Measurements from ENCODE around the gene URB1.

DNA sequence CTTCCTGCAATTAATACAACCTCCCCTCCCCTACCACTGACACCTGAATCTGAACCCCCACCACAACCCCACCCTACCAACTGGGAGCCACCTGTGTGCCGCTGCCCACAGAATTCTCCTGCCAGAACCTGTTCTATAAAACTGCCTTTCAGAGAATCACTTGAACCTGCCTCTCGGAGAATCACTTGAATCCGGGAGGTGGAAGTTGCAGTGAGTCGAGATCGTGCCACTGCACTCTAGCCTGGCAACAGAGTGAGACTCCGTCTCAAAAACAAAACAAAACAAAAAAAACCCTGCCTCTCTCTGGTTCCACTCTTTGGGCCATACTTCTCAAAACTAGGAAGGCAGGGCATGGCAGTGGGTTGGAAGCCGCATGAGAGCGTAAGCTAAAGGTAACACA, 5.7 kb downstream of the URB1 start:
- TF ChIP-seq, protein P1, sequence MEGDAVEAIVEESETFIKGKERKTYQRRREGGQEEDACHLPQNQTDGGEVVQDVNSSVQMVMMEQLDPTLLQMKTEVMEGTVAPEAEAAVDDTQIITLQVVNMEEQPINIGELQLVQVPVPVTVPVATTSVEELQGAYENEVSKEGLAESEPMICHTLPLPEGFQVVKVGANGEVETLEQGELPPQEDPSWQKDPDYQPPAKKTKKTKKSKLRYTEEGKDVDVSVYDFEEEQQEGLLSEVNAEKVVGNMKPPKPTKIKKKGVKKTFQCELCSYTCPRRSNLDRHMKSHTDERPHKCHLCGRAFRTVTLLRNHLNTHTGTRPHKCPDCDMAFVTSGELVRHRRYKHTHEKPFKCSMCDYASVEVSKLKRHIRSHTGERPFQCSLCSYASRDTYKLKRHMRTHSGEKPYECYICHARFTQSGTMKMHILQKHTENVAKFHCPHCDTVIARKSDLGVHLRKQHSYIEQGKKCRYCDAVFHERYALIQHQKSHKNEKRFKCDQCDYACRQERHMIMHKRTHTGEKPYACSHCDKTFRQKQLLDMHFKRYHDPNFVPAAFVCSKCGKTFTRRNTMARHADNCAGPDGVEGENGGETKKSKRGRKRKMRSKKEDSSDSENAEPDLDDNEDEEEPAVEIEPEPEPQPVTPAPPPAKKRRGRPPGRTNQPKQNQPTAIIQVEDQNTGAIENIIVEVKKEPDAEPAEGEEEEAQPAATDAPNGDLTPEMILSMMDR (conservative IDR thresholded peaks at IDR 0.05; ENCODE audit: low read length): no peak
- no peak for TF ChIP-seq EZH2phosphoT487 (IDR thresholded peaks at IDR 0.05; ENCODE audit: borderline replicate concordance)

Data from Loucy (cell line).